Natural killer cell treated with Interleukin-12 subunit alpha and Interleukin-12 subunit beta and Interleukin-15 and Interleukin-18, amount 100 ng/mL, for 72 hours (primary cell): ENCODE data around the gene DLG2. TPM values are rescaled to one million over a fixed set of nuclear protein-coding genes. Genes with fewer than 3 reads are reported as not detected.
"Not testable (repeated sequence)": the region's sequence is repeated elsewhere in the genome, so short reads cannot be mapped to it uniquely, and the experiment has no call there.

ENCODE experiments used
- ATAC-seq, 2 donors: fragments of 150-1000 bp; cut with Tn5 transposase in 1 of 2; sonication (Bioruptor Pico), chemical (Tn5 transposase) in 1 of 2; 2 replicates each; pipeline ENCODE4 v1.10.0; 2021
- DNase-seq: peaks from one replicate; pipeline ENCODE4 v3.0.0; 2022; ENCODE audit warnings: low spot score
- H3K27ac Mint-ChIP-seq, 2 donors: 1 replicate in 1 of 2; 2 replicates in 1 of 2; pipeline ENCODE4 v1.8.0; 2022; ENCODE audit warnings: mixed read lengths in 2 of 2, mild to moderate bottlenecking in 1 of 2, moderate library complexity in 1 of 2
- H3K27me3 Mint-ChIP-seq, 2 donors: 1 replicate in 1 of 2; 2 replicates in 1 of 2; pipeline ENCODE4 v1.8.0; 2022; ENCODE audit warnings: mixed read lengths in 2 of 2
- H3K36me3 Mint-ChIP-seq: one replicate; pipeline ENCODE4 v1.8.0; 2022; ENCODE audit warnings: mixed read lengths
- H3K4me1 Mint-ChIP-seq, 2 donors: 1 replicate in 1 of 2; 2 replicates in 1 of 2; pipeline ENCODE4 v1.8.0; 2022; ENCODE audit warnings: low read depth in 2 of 2, mixed read lengths in 2 of 2, mild to moderate bottlenecking in 1 of 2
- H3K4me3 Mint-ChIP-seq: one replicate; pipeline ENCODE4 v1.8.0; 2022; ENCODE audit warnings: mixed read lengths
- H3K9me3 Mint-ChIP-seq: 2 replicates; pipeline ENCODE4 v1.8.0; 2022; ENCODE audit warnings: mixed read lengths
- total RNA-seq, 2 donors: library from RNA; stranded (reverse); gene quantifications; one replicate each; pipeline ENCODE4 v1.2.3, GENCODE V29; 2022

Gene DLG2
- total RNA-seq, 2 donors from 2014 or later, result 1.1 to 1.7 TPM

DNA sequence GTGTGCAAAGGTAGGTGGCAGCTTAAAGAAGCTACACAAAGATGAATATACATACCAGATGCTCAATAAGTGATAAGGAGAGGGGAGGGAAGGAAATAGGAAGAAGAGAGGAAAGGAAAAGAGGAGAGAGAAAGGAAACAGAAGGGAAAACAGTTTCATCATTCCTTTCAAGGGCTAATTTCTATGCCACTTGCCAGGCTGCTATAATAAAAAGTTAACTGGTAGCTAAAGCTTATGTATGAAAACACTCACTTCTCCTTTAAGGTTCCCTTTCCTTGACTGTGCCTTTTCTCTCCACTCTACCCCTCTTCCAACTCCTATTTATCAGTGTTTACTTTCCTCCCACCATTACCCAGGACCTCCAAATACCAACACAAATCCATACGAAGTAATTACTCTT is 347.9 kb downstream of the DLG2 start:
- no peaks in the 10 kb centered on the region for H3K4me1 Mint-ChIP-seq
- H3K36me3 Mint-ChIP-seq, result no peaks in the 10 kb centered on the region
- DNase-seq (no peak), ATAC-seq (no peak)
- H3K9me3 Mint-ChIP-seq, result peaks cover 7% of the 10 kb centered on the region
- no peaks in the 10 kb centered on the region for H3K27me3 Mint-ChIP-seq
- no peak overlapping the region for H3K27ac Mint-ChIP-seq
- no peak overlapping the region for H3K4me3 Mint-ChIP-seq

DNA sequence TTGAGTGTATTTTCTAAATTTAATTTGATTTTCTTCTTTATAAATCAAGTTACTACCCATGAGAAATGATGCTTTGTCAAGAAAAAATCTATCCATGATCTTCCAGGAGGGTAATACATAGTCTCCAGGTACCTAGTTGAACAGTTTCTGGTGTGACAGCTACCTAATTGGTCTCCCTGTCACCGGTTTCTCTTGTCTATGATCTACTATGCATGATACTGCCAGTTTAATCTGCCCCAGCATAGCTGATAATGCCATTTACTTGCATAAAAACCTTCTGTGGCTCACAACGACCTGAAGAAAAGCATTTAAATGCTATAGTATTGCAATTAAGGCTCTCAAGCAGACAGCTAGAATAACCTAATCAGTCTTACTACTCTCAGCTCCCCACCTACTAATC is 349.5 kb downstream of the DLG2 start:
- Mint-ChIP-seq H3K36me3 (peaks cover under 1% of the 10 kb centered on the region), H3K4me1 (no peaks in the 10 kb centered on the region)

GRCh38 chr11:85276332-85276731 is 350.8 kb downstream of the DLG2 start:
- peaks cover 11% of the 10 kb centered on the region for H3K36me3 Mint-ChIP-seq
- ATAC-seq, result no peak
- H3K4me3 Mint-ChIP-seq, result no peak overlapping the region
- no peak for DNase-seq
- H3K4me1 Mint-ChIP-seq, result no peaks in the 10 kb centered on the region
- H3K9me3 Mint-ChIP-seq, result peaks cover 12% of the 10 kb centered on the region
- H3K27me3 Mint-ChIP-seq, result no peaks in the 10 kb centered on the region
- no peak overlapping the region for H3K27ac Mint-ChIP-seq

More for the DNA sequence above, 349.5 kb downstream of the DLG2 start:
- H3K4me3 Mint-ChIP-seq, result no peak overlapping the region
- ATAC-seq, result no peak
- no peaks in the 10 kb centered on the region for H3K27me3 Mint-ChIP-seq
- H3K27ac Mint-ChIP-seq, result no peak overlapping the region
- H3K9me3 Mint-ChIP-seq, result peaks cover 8% of the 10 kb centered on the region
- DNase-seq, result no peak

GRCh38 chr11:85270315-85270714 is 356.8 kb downstream of the DLG2 start:
- H3K36me3 Mint-ChIP-seq, result peaks cover 11% of the 10 kb centered on the region
- not testable (repeated sequence) for H3K4me1 Mint-ChIP-seq, H3K27ac Mint-ChIP-seq, ATAC-seq, DNase-seq, H3K27me3 Mint-ChIP-seq, H3K4me3 Mint-ChIP-seq
- H3K9me3 Mint-ChIP-seq, result peaks cover 22% of the 10 kb centered on the region

DNA sequence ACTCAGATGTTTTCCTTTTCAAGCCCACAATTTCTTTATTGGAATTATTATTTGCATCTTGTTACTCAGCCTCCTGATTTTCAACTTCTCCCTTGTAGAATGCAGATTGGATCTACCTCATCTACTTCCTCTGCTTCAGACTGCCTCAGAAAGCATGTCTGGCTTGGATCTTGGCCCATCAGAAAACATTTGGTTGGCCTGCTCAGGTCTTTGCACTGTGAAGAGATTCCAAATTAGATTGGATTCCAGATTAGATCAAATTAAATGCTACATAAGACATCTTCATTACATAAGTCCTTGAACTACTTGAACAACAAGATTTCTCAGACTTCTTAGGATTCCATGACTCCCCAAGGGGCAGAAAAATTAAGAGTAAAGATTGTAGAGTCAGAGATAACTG is 358.0 kb downstream of the DLG2 start:
- Mint-ChIP-seq H3K27me3 (no peaks in the 10 kb centered on the region), H3K4me3 (no peak overlapping the region), H3K9me3 (peaks cover 24% of the 10 kb centered on the region), H3K4me1 (no peaks in the 10 kb centered on the region), H3K36me3 (peaks cover 11% of the 10 kb centered on the region), H3K27ac (no peak overlapping the region)
- ATAC-seq (no peak), DNase-seq (no peak)

DNA sequence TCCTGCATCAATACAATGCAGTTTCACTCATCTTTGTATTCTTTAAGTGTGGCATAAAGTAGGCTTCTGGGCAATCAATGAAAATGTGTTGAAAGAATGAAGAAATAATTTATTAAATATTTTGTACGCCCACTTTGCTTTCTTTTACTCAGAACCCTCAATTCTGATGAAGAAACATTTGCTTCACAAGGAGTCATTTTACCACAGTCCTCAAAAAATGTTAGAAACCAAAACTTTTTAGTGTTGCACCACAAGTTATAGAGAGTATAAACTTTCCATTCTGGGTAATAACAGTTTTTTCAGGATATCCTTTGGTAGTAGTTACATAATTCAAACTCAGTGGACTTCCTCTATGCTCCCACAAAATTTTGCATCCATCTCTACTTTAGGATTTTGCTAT is 360.5 kb downstream of the DLG2 start:
- H3K36me3 Mint-ChIP-seq, result peaks cover under 1% of the 10 kb centered on the region
- H3K27ac Mint-ChIP-seq, result no peak overlapping the region
- H3K9me3 Mint-ChIP-seq, result peaks cover 21% of the 10 kb centered on the region
- H3K27me3 Mint-ChIP-seq, result no peaks in the 10 kb centered on the region
- no peaks in the 10 kb centered on the region for H3K4me1 Mint-ChIP-seq
- ATAC-seq (no peak), DNase-seq (no peak)
- no peak overlapping the region for H3K4me3 Mint-ChIP-seq

GRCh38 chr11:85263328-85263727 is 363.8 kb downstream of the DLG2 start:
- Mint-ChIP-seq H3K9me3 (peaks cover 24% of the 10 kb centered on the region), H3K4me1 (no peaks in the 10 kb centered on the region), H3K4me3 (no peak overlapping the region), H3K27ac (no peak overlapping the region), H3K27me3 (no peaks in the 10 kb centered on the region), H3K36me3 (no peaks in the 10 kb centered on the region)
- no peak for ATAC-seq
- no peak for DNase-seq

GRCh38 chr11:85257837-85258236 is 369.3 kb downstream of the DLG2 start:
- no peak overlapping the region for H3K27ac Mint-ChIP-seq
- DNase-seq, result no peak
- no peak for ATAC-seq
- H3K36me3 Mint-ChIP-seq, result no peaks in the 10 kb centered on the region
- no peaks in the 10 kb centered on the region for H3K4me1 Mint-ChIP-seq
- no peak overlapping the region for H3K4me3 Mint-ChIP-seq
- no peaks in the 10 kb centered on the region for H3K27me3 Mint-ChIP-seq
- peaks cover 19% of the 10 kb centered on the region for H3K9me3 Mint-ChIP-seq

- no peak overlapping the region for H3K4me3 Mint-ChIP-seq
- H3K36me3 Mint-ChIP-seq, result no peaks in the 10 kb centered on the region
- no peak for DNase-seq
- ATAC-seq, result no peak
- peaks cover 14% of the 10 kb centered on the region for H3K9me3 Mint-ChIP-seq
- H3K4me1 Mint-ChIP-seq, result no peaks in the 10 kb centered on the region
- H3K27ac Mint-ChIP-seq, result no peak overlapping the region
- H3K27me3 Mint-ChIP-seq, result no peaks in the 10 kb centered on the region
Observed at GRCh38 chr11:85256433-85256832, 370.7 kb downstream of the DLG2 start.

DNA sequence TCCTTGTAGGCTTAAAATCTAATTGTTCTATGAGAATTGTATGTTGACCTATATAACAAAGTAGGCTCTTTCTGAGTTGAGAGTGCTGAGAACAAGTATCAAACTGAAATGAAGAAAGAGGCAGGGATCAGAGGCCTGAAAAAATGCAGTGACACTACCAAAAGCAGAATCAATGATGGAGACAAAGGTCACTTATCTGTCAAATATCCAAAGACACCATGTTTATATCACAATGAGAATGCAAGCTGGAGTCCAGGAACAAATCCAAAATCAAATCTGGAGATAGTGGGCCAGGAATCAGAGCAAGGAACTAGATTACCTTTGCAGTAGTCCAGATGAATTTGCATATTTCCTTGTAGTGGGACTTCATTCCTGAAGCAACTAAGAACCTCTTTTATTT is 377.7 kb downstream of the DLG2 start:
- no peaks in the 10 kb centered on the region for H3K27me3 Mint-ChIP-seq
- H3K27ac Mint-ChIP-seq, result no peak overlapping the region
- ATAC-seq (no peak), DNase-seq (no peak)
- no peaks in the 10 kb centered on the region for H3K4me1 Mint-ChIP-seq
- no peaks in the 10 kb centered on the region for H3K36me3 Mint-ChIP-seq
- no peak overlapping the region for H3K4me3 Mint-ChIP-seq
- H3K9me3 Mint-ChIP-seq, result peaks cover 4% of the 10 kb centered on the region

- Mint-ChIP-seq H3K36me3 (no peaks in the 10 kb centered on the region), H3K4me3 (no peak overlapping the region), H3K27me3 (no peaks in the 10 kb centered on the region), H3K4me1 (no peaks in the 10 kb centered on the region), H3K9me3 (peaks cover 8% of the 10 kb centered on the region), H3K27ac (no peak overlapping the region)
- DNase-seq (no peak), ATAC-seq (no peak)
Observed at GRCh38 chr11:85247797-85248196, 379.3 kb downstream of the DLG2 start.

DNA sequence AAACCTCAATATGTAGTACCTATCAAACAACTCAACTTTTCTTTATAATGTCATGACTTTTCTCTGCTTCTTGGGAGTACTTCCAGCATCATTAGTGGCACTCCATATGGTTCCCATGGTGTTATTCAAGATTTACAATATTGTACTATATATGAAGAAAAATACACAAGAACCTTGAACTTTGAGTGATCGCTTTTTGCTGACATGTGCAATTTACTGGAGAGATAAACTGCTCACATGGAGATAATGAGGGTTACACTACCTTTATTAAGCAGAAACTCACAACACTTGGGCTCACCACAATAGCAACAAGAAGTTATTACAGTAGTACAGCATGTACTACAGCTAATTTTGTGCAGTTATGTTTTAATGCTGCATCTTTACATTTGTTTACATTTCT is 388.2 kb downstream of the DLG2 start:
- ATAC-seq (no peak), DNase-seq (no peak)
- Mint-ChIP-seq H3K36me3 (no peaks in the 10 kb centered on the region), H3K4me1 (no peaks in the 10 kb centered on the region), H3K9me3 (peaks cover 8% of the 10 kb centered on the region), H3K4me3 (no peak overlapping the region), H3K27ac (no peak overlapping the region), H3K27me3 (no peaks in the 10 kb centered on the region)

- not testable (repeated sequence) for H3K36me3 Mint-ChIP-seq, H3K4me1 Mint-ChIP-seq, H3K9me3 Mint-ChIP-seq, ATAC-seq, H3K27ac Mint-ChIP-seq, H3K27me3 Mint-ChIP-seq, H3K4me3 Mint-ChIP-seq, DNase-seq
Observed at GRCh38 chr11:85238038-85238437, 389.1 kb downstream of the DLG2 start.

GRCh38 chr11:85236211-85236610 is 390.9 kb downstream of the DLG2 start:
- H3K27me3 Mint-ChIP-seq, result no peaks in the 10 kb centered on the region
- H3K4me3 Mint-ChIP-seq, result no peak overlapping the region
- DNase-seq (no peak), ATAC-seq (no peak)
- no peaks in the 10 kb centered on the region for H3K36me3 Mint-ChIP-seq
- no peak overlapping the region for H3K27ac Mint-ChIP-seq
- H3K4me1 Mint-ChIP-seq, result no peaks in the 10 kb centered on the region
- peaks cover 10% of the 10 kb centered on the region for H3K9me3 Mint-ChIP-seq

DNA sequence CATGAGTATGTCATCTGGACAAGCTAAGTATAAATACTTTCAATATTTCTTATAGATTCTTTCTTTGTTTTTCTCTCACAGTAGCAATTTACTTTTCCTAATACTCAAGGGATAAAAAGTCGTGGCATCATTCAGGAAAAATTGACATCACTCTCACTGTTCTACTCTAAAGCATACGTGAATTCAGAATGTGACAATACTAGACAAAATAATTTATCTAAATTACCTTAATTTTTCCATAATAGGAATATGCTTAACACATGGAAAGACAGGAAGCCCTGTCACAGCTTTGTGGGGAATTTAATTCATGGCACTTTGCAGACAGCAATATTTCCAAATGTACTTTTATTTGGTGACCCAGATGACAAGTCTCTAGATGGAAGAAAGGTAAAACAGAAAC is 394.6 kb downstream of the DLG2 start:
- H3K4me1 Mint-ChIP-seq, result no peaks in the 10 kb centered on the region
- H3K4me3 Mint-ChIP-seq, result no peak overlapping the region
- ATAC-seq, result no peak
- H3K27me3 Mint-ChIP-seq, result no peaks in the 10 kb centered on the region
- no peak overlapping the region for H3K27ac Mint-ChIP-seq
- peaks cover 7% of the 10 kb centered on the region for H3K9me3 Mint-ChIP-seq
- DNase-seq, result no peak
- no peaks in the 10 kb centered on the region for H3K36me3 Mint-ChIP-seq
